ENCODE measurements around the gene OTOG.

DNA sequence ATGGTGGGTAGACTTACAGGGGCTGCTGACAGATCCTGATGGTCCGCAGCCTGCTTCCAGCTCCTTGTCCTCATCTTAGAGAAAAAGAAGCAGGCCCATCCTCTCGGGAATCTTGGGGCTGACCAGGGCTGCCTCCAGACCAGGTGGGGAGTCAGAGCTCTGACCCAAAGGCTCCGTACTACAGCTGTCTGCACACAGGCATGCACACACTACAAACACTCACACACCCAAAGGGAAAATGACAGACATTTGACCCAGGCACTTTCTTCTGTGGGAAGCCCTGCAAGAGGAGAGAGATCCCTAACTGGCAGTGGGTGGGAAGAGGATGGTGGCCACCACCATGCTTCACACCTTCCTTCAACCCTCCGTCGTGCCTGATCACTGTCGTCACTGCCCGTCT lies 125.4 kb downstream of the OTOG start:
- no peak for TF ChIP-seq POLR2A (IDR thresholded peaks at IDR 0.05)
- TF ChIP-seq, protein P1, sequence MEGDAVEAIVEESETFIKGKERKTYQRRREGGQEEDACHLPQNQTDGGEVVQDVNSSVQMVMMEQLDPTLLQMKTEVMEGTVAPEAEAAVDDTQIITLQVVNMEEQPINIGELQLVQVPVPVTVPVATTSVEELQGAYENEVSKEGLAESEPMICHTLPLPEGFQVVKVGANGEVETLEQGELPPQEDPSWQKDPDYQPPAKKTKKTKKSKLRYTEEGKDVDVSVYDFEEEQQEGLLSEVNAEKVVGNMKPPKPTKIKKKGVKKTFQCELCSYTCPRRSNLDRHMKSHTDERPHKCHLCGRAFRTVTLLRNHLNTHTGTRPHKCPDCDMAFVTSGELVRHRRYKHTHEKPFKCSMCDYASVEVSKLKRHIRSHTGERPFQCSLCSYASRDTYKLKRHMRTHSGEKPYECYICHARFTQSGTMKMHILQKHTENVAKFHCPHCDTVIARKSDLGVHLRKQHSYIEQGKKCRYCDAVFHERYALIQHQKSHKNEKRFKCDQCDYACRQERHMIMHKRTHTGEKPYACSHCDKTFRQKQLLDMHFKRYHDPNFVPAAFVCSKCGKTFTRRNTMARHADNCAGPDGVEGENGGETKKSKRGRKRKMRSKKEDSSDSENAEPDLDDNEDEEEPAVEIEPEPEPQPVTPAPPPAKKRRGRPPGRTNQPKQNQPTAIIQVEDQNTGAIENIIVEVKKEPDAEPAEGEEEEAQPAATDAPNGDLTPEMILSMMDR (IDR thresholded peaks at IDR 0.05): no peak
